ENCODE results near the gene MED26. TPM values are rescaled to one million over a fixed set of nuclear protein-coding genes. Genes with fewer than 3 reads are reported as not detected.
A peak's percentile ranks its signal among the peaks of the same experiment; 100 is the strongest.

Gene MED26
- total and polyA plus RNA-seq, 11 donors, result 3.6 to 7.5 (median 4.6) TPM

DNA sequence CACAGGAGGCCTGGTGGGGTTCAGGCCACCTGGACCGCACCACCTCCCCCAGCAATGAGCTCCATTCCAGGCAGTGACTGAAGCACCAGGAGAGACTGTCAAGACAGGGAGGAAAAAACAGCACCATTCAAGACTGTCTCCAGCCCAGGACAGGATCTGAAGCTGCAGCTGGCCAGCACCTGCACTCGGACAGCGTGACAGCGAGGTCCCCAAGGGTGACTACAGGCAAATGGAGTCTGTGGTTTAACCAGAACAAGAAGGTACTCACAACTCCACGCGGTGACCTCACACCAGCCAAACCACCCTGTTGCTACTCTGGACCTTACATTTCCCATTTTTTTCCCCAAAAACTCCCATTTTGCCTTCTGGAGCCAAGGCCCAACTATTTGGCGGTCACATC, 9.8 kb downstream of the MED26 start:
- TF ChIP-seq, protein P1, sequence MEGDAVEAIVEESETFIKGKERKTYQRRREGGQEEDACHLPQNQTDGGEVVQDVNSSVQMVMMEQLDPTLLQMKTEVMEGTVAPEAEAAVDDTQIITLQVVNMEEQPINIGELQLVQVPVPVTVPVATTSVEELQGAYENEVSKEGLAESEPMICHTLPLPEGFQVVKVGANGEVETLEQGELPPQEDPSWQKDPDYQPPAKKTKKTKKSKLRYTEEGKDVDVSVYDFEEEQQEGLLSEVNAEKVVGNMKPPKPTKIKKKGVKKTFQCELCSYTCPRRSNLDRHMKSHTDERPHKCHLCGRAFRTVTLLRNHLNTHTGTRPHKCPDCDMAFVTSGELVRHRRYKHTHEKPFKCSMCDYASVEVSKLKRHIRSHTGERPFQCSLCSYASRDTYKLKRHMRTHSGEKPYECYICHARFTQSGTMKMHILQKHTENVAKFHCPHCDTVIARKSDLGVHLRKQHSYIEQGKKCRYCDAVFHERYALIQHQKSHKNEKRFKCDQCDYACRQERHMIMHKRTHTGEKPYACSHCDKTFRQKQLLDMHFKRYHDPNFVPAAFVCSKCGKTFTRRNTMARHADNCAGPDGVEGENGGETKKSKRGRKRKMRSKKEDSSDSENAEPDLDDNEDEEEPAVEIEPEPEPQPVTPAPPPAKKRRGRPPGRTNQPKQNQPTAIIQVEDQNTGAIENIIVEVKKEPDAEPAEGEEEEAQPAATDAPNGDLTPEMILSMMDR (IDR thresholded peaks at IDR 0.05), result no peak
- TF ChIP-seq POLR2A (IDR thresholded peaks at IDR 0.05), result no peak
- ATAC-seq (no peak), DNase-seq (no peak)
- H3K9me3 ChIP-seq, result no peaks in the 10 kb centered on the region
- H3K27ac ChIP-seq, result no peak overlapping the region
- intact Hi-C loops (cut with DNase I), result no loop called here
- H3K27me3 ChIP-seq, result no peaks in the 10 kb centered on the region
- peaks cover 0 to 8% (median 1%) of the 10 kb centered on the region in 9 donors for H3K36me3 ChIP-seq
- 91 to 96% (median 95%) methylated on average over 6 to 7 of the region's 7 CpGs for WGBS, 4 donors
- no peak overlapping the region for H3K4me3 ChIP-seq
- peaks cover 0 to 88% (median 35%) of the 10 kb centered on the region in 12 donors for H3K4me1 ChIP-seq

DNA sequence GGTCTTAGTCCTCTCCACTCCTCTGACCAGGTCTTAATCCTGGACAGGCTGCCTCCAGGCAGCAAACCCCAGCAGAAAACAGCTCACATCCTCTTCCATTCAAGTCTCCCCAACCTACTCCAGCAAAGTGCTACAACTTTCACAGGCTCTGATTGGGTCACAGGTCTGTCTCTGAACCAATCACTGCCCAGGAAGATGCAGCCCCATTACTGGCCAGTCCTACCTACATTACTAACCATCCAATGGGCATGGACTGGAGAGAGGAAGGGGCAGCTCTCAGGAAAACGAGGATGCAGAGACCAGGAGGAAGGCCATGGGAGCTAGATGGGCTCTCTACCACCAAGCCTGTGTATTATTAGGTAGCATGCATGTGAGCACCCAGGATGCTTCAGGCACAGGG, 12.2 kb downstream of the MED26 start:
- WGBS, 4 donors, result 20 to 46% (median 31%) methylated on average over 1 of the region's 1 CpG
- intact Hi-C loops (cut with DNase I), result no loop called here
- Histone ChIP-seq H3K4me1 (peaks cover 6 to 91% (median 44%) of the 10 kb centered on the region in 12 donors), H3K27me3 (no peaks in the 10 kb centered on the region), H3K36me3 (no peaks in the 10 kb centered on the region), H3K27ac (no peak overlapping the region), H3K4me3 (no peak overlapping the region), H3K9me3 (no peaks in the 10 kb centered on the region)
- no peak for DNase-seq
- ATAC-seq, result no peak
- no peak for TF ChIP-seq POLR2A (IDR thresholded peaks at IDR 0.05)
- TF ChIP-seq, protein P1 (IDR thresholded peaks at IDR 0.05), result no peak

DNA sequence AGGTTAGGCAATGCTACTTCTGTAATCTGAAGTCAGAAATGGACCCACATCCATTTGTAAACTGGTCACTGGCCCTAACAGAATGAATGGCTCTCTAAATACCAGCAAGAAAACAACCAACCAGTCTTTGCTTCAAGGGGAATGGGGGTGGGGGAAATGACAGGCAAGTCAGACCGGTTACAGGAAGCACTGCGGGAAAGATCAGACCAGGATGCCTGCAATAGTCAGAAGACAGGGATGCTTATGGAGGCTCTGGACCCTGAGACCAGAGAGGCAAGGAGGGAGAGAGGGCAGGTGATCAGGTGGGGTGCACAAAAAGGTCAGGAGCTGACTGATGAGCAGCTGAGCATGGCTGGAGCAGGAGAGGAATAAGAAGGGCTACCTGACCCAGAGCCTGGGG, 13.1 kb downstream of the MED26 start:
- TF ChIP-seq POLR2A (IDR thresholded peaks at IDR 0.05), result no peak
- TF ChIP-seq, protein P1 (IDR thresholded peaks at IDR 0.05), result no peak
- ATAC-seq (no peak), DNase-seq (no peak)
- peak overlapping the region in 1 of 12 donors; percentile 44 for H3K27ac ChIP-seq
- WGBS, 4 donors, result 40 to 45% (median 43%) methylated on average over 2 of the region's 2 CpGs
- H3K9me3 ChIP-seq, result no peaks in the 10 kb centered on the region
- H3K36me3 ChIP-seq, result no peaks in the 10 kb centered on the region
- H3K4me1 ChIP-seq, result peaks cover 6 to 87% (median 41%) of the 10 kb centered on the region in 12 donors
- intact Hi-C loops (cut with DNase I), result no loop called here
- no peak overlapping the region for H3K4me3 ChIP-seq
- H3K27me3 ChIP-seq, result no peaks in the 10 kb centered on the region

DNA sequence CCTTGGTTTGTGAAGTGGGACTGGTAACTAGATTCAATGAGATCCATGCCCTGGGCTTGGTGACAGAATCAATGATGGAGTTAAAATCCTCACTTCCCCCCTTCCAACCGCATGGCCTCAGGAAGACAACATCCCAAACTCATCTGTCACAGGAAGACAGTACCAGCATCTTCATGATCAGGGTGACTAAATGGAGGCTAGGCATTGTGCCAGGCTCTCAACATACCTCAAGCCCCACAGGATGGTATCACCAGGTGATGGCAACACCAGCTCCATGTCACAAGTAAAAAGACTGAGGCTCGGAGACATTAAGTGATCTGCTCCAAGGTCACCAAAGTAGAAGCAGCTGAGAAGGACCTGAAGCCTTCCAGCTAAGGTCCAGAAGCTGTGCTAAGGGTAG, 14.2 kb downstream of the MED26 start:
- DNase-seq, result no peak

More for the DNA sequence above, 14.2 kb downstream of the MED26 start:
- Histone ChIP-seq H3K27ac (peak overlapping the region in 1 of 12 donors; percentile 73), H3K4me1 (peaks cover 6 to 79% (median 35%) of the 10 kb centered on the region in 12 donors), H3K36me3 (no peaks in the 10 kb centered on the region), H3K4me3 (no peak overlapping the region), H3K27me3 (no peaks in the 10 kb centered on the region), H3K9me3 (no peaks in the 10 kb centered on the region)
- intact Hi-C loops (cut with DNase I), result no loop called here
- 76 to 87% (median 82%) methylated on average over 2 of the region's 2 CpGs for WGBS, 4 donors
- TF ChIP-seq, protein P1 (IDR thresholded peaks at IDR 0.05), result no peak
- no peak for TF ChIP-seq POLR2A (IDR thresholded peaks at IDR 0.05)
- ATAC-seq, result no peak

All from heart left ventricle (tissue), 16 donors.